K562 (cell line): Measurements from ENCODE around the gene DIAPH1.

ENCODE experiments used
- CREB1 ChIP-seq, 2 experiments: sonication (generic) in 1 of 2; formaldehyde crosslinking in 1 of 2; IDR thresholded peaks; 2 replicates each; pipeline versions ENCODE4 v1.6.1 to v1.8.0; 2012 to 2022; ENCODE audit warnings: inconsistent platforms in 1 of 2, mild to moderate bottlenecking in 1 of 2, missing genetic modification reagents in 1 of 2, moderate library complexity in 1 of 2
- CTCF ChIP-seq, 3 experiments: IDR thresholded peaks in 2 of 3; conservative IDR thresholded peaks in 1 of 3; 2 replicates each; pipeline ENCODE4 v1.5.1; 2011 to 2012; ENCODE audit warnings: low read length in 3 of 3, mild to moderate bottlenecking in 3 of 3, control low read depth in 2 of 3, improper control_type of control experiment in 1 of 3, inconsistent platforms in 1 of 3, low read depth in 1 of 3, mixed read lengths in 1 of 3, moderate library complexity in 1 of 3; ENCODE audit not compliant: insufficient read depth in 2 of 3
- EGR1 ChIP-seq: fragments of 450-650 bp; conservative IDR thresholded peaks from 2 replicates; pipeline ENCODE4 v1.6.1; 2017; ENCODE audit warnings: mild to moderate bottlenecking
- EZH2 ChIP-seq: IDR thresholded peaks from 2 replicates; pipeline ENCODE4 v1.6.1; 2012; ENCODE audit warnings: low read depth, mild to moderate bottlenecking, inconsistent platforms, low read length, borderline replicate concordance
- FOXK2 ChIP-seq, 2 experiments: fragments of 450-650 bp; IDR thresholded peaks in 1 of 2; conservative IDR thresholded peaks in 1 of 2; 2 replicates each; pipeline ENCODE4 v1.6.1; 2016; ENCODE audit warnings: low read depth in 2 of 2, mild to moderate bottlenecking in 1 of 2
- IRF1 ChIP-seq: sonication (generic); formaldehyde crosslinking; IDR thresholded peaks from 2 replicates; pipeline ENCODE4 v1.8.0; 2022; ENCODE audit warnings: missing genetic modification reagents, mild to moderate bottlenecking, borderline replicate concordance
- JUN ChIP-seq, 2 experiments: sonication (generic) in 1 of 2; formaldehyde crosslinking in 1 of 2; IDR thresholded peaks; 2 replicates each; pipeline versions ENCODE4 v1.6.1 to v1.8.0; 2012 to 2022; ENCODE audit warnings: borderline replicate concordance in 2 of 2, mild to moderate bottlenecking in 2 of 2, improper control_type of control experiment in 1 of 2, low read depth in 1 of 2, low read length in 1 of 2, missing genetic modification reagents in 1 of 2
- NRF1 ChIP-seq, 2 experiments: fragments of 450-650 bp; IDR thresholded peaks in 1 of 2; conservative IDR thresholded peaks in 1 of 2; 2 replicates each; pipeline ENCODE4 v1.6.1; 2014; ENCODE audit warnings: mild to moderate bottlenecking in 2 of 2
- POLR2AphosphoS5 ChIP-seq: IDR thresholded peaks from 2 replicates; pipeline ENCODE4 v1.6.1; 2011; ENCODE audit warnings: mild to moderate bottlenecking, low read depth, low read length, moderate library complexity; ENCODE audit not compliant: control insufficient read depth, insufficient read depth
- TEAD1 ChIP-seq, 2 experiments: fragments of 450-650 bp in 1 of 2; sonication (generic) in 1 of 2; formaldehyde crosslinking; IDR thresholded peaks; 2 replicates each; pipeline versions ENCODE4 v1.4.0 to v1.8.0; 2020 to 2022; ENCODE audit warnings: mild to moderate bottlenecking in 2 of 2, missing genetic modification reagents in 1 of 2
- ZBTB8A ChIP-seq: fragments of 450-650 bp; IDR thresholded peaks from 2 replicates; pipeline ENCODE4 v1.6.1; 2018; ENCODE audit warnings: mild to moderate bottlenecking, moderate library complexity; ENCODE audit not compliant: partially characterized antibody
- ZNF280B ChIP-seq: fragments of 250-450 bp; sonication (Bioruptor Pico); IDR thresholded peaks from 2 replicates; pipeline ENCODE4 v1.5.1; 2021; ENCODE audit warnings: mild to moderate bottlenecking

GRCh38 chr5:141623186-141623585, 4.4 kb upstream of the DIAPH1 start:
- TF ChIP-seq ZNF280B: no peak
- no peak for TF ChIP-seq JUN (IDR thresholded peaks at IDR 0.05; ENCODE audit: borderline replicate concordance, low read depth, low read length)
- TF ChIP-seq JUN (CRISPR knock-in tag; IDR thresholded peaks at IDR 0.05; ENCODE audit: borderline replicate concordance): no peak
- TF ChIP-seq FOXK2 (conservative IDR thresholded peaks at IDR 0.05 in 1 of 2, IDR thresholded peaks at IDR 0.05 in 1 of 2; ENCODE audit: low read depth in 2 of 2): no peak
- TF ChIP-seq TEAD1 (CRISPR knock-in tag; IDR thresholded peaks at IDR 0.05): no peak
- no peak for TF ChIP-seq EGR1
- TF ChIP-seq CREB1 (IDR thresholded peaks at IDR 0.05): no peak
- no peak for TF ChIP-seq CREB1 (CRISPR knock-in tag; IDR thresholded peaks at IDR 0.05)
- no peak for TF ChIP-seq IRF1 (CRISPR knock-in tag)
- TF ChIP-seq POLR2AphosphoS5: no peak
- no peak for TF ChIP-seq NRF1 (conservative IDR thresholded peaks at IDR 0.05 in 1 of 2, IDR thresholded peaks at IDR 0.05 in 1 of 2)
- no peak for TF ChIP-seq CTCF (IDR thresholded peaks at IDR 0.05 in 2 of 3, conservative IDR thresholded peaks at IDR 0.05 in 1 of 3; ENCODE audit: insufficient read depth in 2 of 3, low read depth in 1 of 3, low read length in 3 of 3)
- no peak for TF ChIP-seq ZBTB8A
- no peak for TF ChIP-seq EZH2
